Measurements from ENCODE around the gene VEPH1.

DNA sequence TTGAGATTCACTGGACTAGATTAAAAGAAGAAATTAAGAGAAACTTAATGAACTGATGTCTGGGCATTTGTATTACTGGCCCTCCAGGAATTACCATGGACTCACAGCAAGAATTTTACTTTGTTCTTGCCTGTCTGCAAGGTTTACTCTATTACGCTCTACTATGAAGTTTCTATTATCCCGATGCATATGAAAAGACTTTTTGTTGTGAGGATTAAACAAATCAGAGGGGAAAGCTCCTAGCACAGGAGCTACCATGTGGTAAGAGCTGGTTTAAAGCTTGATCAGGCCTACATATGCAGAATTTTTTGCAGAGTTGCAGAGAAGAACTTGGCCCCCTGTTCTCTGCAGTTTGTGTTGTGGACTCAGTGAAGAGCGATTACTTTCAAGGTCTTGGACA lies 128.3 kb downstream of the VEPH1 start:
- TF ChIP-seq, protein P1, sequence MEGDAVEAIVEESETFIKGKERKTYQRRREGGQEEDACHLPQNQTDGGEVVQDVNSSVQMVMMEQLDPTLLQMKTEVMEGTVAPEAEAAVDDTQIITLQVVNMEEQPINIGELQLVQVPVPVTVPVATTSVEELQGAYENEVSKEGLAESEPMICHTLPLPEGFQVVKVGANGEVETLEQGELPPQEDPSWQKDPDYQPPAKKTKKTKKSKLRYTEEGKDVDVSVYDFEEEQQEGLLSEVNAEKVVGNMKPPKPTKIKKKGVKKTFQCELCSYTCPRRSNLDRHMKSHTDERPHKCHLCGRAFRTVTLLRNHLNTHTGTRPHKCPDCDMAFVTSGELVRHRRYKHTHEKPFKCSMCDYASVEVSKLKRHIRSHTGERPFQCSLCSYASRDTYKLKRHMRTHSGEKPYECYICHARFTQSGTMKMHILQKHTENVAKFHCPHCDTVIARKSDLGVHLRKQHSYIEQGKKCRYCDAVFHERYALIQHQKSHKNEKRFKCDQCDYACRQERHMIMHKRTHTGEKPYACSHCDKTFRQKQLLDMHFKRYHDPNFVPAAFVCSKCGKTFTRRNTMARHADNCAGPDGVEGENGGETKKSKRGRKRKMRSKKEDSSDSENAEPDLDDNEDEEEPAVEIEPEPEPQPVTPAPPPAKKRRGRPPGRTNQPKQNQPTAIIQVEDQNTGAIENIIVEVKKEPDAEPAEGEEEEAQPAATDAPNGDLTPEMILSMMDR (IDR thresholded peaks at IDR 0.05): no peak
- TF ChIP-seq, protein P2, sequence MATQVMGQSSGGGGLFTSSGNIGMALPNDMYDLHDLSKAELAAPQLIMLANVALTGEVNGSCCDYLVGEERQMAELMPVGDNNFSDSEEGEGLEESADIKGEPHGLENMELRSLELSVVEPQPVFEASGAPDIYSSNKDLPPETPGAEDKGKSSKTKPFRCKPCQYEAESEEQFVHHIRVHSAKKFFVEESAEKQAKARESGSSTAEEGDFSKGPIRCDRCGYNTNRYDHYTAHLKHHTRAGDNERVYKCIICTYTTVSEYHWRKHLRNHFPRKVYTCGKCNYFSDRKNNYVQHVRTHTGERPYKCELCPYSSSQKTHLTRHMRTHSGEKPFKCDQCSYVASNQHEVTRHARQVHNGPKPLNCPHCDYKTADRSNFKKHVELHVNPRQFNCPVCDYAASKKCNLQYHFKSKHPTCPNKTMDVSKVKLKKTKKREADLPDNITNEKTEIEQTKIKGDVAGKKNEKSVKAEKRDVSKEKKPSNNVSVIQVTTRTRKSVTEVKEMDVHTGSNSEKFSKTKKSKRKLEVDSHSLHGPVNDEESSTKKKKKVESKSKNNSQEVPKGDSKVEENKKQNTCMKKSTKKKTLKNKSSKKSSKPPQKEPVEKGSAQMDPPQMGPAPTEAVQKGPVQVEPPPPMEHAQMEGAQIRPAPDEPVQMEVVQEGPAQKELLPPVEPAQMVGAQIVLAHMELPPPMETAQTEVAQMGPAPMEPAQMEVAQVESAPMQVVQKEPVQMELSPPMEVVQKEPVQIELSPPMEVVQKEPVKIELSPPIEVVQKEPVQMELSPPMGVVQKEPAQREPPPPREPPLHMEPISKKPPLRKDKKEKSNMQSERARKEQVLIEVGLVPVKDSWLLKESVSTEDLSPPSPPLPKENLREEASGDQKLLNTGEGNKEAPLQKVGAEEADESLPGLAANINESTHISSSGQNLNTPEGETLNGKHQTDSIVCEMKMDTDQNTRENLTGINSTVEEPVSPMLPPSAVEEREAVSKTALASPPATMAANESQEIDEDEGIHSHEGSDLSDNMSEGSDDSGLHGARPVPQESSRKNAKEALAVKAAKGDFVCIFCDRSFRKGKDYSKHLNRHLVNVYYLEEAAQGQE (IDR thresholded peaks at IDR 0.05; ENCODE audit: insufficient read depth in 1 of 2, low read depth in 2 of 2, low read length in 1 of 2): no peak
